Activated CD4-positive, alpha-beta memory T cell treated with anti-CD3 and anti-CD28 coated beads for 36 hours (primary cell): ENCODE data around the gene LCN12. TPM values are rescaled to one million over a fixed set of nuclear protein-coding genes. Genes with fewer than 3 reads are reported as not detected.

Experiments
- CTCF ChIA-PET: fragments of 350-600 bp; sonication (Branson Sonifier 250); formaldehyde crosslinking; loops from one replicate; lab custom pipeline; 2021; ENCODE audit warnings: antibody characterized with exemption, inconsistent platforms; lab: Charles Lee
- POLR2A ChIA-PET: fragments of 350-600 bp; sonication (Branson Sonifier 250); formaldehyde crosslinking; loops from one replicate; lab custom pipeline; 2021; ENCODE audit warnings: antibody characterized with exemption; lab: Charles Lee
- DNase-seq: peaks from one replicate; pipeline ENCODE4 v3.0.0-alpha.2; 2020
- H3K27ac Mint-ChIP-seq: one replicate; pipeline ENCODE4 v1.8.0; 2021; ENCODE audit warnings: mixed read lengths
- H3K27me3 Mint-ChIP-seq: one replicate; pipeline ENCODE4 v1.8.0; 2021; ENCODE audit warnings: mixed read lengths
- H3K36me3 Mint-ChIP-seq: one replicate; pipeline ENCODE4 v1.8.0; 2021; ENCODE audit warnings: mixed read lengths
- H3K4me1 Mint-ChIP-seq: one replicate; pipeline ENCODE4 v1.8.0; 2021; ENCODE audit warnings: low read depth, mixed read lengths
- H3K4me3 Mint-ChIP-seq: one replicate; pipeline ENCODE4 v1.8.0; 2021; ENCODE audit warnings: mild to moderate bottlenecking, mixed read lengths
- H3K9me3 Mint-ChIP-seq: one replicate; pipeline ENCODE4 v1.8.0; 2021; ENCODE audit warnings: mixed read lengths
- intact Hi-C: fragments of 100-400 bp; cut with micrococcal nuclease; formaldehyde crosslinking; loops from one replicate; pipeline ENCODE4 v1.15.1; 2023
- total RNA-seq, 2 experiments: library from RNA; stranded (reverse); gene quantifications; one replicate each; pipeline ENCODE4 v1.2.3, GENCODE V29; 2021

Gene LCN12
- total RNA-seq, 2 experiments from 2014 or later = 1.6 to 2.1 TPM

DNA sequence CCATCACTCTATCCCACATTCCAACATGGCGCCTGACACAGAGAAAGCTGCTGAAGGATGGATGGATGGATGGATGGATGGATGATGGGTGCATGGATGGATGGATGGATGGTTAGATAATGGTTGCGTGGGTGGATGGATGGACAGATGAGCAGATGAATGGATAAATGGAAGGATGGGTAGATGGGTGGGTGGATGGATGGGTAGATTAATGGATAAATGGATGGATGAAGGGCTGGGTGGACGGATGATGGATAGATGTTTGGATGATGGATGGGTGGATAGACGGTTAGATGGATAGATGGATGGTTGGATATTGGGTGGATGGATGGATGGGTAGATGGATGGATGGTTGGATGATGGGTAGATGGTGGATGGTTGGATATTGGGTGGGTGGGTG lies 4.5 kb downstream of the LCN12 start:
- no peaks in the 10 kb centered on the region for H3K27me3 Mint-ChIP-seq
- no peaks in the 10 kb centered on the region for H3K36me3 Mint-ChIP-seq
- no peak overlapping the region for H3K4me3 Mint-ChIP-seq
- H3K9me3 Mint-ChIP-seq = peaks cover 4% of the 10 kb centered on the region
- no peak overlapping the region for H3K27ac Mint-ChIP-seq
- DNase-seq = no peak
- peaks cover 8% of the 10 kb centered on the region for H3K4me1 Mint-ChIP-seq
- intact Hi-C loops = no loop called here
- ChIA-PET POLR2A (no interaction called here), CTCF (no interaction called here)

- Mint-ChIP-seq H3K9me3 (peaks cover 4% of the 10 kb centered on the region), H3K36me3 (no peaks in the 10 kb centered on the region), H3K27me3 (no peaks in the 10 kb centered on the region), H3K4me3 (no peak overlapping the region), H3K4me1 (peaks cover 8% of the 10 kb centered on the region), H3K27ac (no peak overlapping the region)
- POLR2A ChIA-PET = no interaction called here
- intact Hi-C loops = no loop called here
- DNase-seq = no peak
- CTCF ChIA-PET = no interaction called here
Observed at GRCh38 chr9:136957461-136957860, 5.4 kb downstream of the LCN12 start.

- Mint-ChIP-seq H3K27me3 (no peaks in the 10 kb centered on the region), H3K27ac (no peak overlapping the region), H3K9me3 (peaks cover 4% of the 10 kb centered on the region), H3K36me3 (no peaks in the 10 kb centered on the region), H3K4me1 (peaks cover 11% of the 10 kb centered on the region), H3K4me3 (no peak overlapping the region)
- ChIA-PET CTCF (no interaction called here), POLR2A (no interaction called here)
- no peak for DNase-seq
- intact Hi-C loops = no loop called here
Observed at GRCh38 chr9:136957901-136958300, 5.8 kb downstream of the LCN12 start.

DNA sequence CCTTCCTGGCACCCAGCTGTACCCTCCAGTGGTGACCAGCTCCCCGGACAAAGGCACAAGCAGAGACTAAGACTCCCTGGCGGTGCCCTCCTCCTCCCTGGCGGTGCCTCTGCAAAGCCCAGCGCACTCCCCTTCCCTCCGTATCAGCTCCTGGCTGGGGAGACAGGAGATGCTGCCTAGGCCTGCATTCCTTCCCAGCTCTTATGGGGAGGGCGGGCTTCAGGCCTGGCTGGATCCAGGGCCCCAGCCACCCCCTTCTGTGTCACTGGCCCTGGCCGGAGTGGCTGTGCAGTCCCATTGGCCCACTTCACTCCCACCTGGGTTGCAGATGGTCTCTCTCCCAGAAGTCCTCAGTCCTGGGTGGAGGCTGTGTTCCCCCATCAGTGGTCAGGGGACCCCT lies 6.4 kb downstream of the LCN12 start:
- no peak overlapping the region for H3K4me3 Mint-ChIP-seq
- CTCF ChIA-PET = no interaction called here
- H3K9me3 Mint-ChIP-seq = peaks cover 4% of the 10 kb centered on the region
- H3K27ac Mint-ChIP-seq = no peak overlapping the region
- H3K4me1 Mint-ChIP-seq = peaks cover 13% of the 10 kb centered on the region
- H3K27me3 Mint-ChIP-seq = no peaks in the 10 kb centered on the region
- intact Hi-C loops = no loop called here
- POLR2A ChIA-PET = no interaction called here
- DNase-seq = no peak
- H3K36me3 Mint-ChIP-seq = no peaks in the 10 kb centered on the region

DNA sequence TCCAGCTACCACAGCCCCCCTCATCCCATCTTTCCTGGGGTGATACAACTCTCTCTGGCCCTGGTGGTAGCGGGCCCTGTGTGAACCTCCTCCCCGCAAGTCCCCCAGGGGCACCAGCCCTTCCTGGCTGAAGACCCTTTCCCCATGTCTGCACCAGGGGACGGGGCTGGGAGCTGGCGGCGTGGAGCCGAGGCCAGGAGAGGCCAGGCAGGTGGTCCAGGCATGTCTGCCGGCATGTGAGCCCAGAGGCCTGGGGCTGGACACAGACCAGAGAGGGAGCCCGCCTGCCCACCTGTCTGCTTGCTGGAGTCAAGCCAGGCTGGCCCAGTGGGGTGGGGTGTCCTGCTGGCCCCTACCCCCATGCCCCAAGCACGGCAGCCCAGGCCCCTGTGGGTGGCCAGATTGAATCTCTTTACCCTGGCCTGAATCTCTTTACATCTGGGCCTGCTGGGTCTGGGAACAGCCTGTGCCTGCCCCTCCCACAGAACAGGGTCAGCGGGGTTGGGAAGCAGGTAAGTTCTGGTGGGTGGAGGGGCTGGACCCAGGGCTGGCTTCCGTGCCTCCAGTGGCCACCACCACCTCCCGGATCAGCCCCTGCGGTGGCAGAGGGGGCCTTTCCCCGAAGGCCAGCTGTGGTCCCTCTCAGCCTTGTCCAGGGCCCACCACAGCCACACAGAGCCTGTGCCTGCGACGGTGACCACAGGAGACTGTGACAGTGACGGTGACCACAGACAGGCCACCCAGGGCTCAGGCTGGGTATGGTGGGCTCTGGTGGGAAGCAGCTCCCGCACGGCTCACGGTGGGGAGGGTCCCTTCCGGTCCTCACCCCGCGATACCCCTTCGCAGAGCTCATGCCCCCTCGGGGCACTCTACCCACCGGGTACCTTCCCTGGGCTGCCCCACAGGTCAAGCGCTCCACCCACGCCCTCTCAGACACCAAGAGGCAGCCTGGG lies 7.1 kb downstream of the LCN12 start:
- Mint-ChIP-seq H3K27ac (no peak overlapping the region), H3K36me3 (no peaks in the 10 kb centered on the region), H3K4me3 (no peak overlapping the region), H3K27me3 (no peaks in the 10 kb centered on the region), H3K9me3 (peaks cover 4% of the 10 kb centered on the region), H3K4me1 (peaks cover 13% of the 10 kb centered on the region)
- POLR2A ChIA-PET = interaction anchor here (0.8 kb wide), 1 partner anchor 58 kb away, joined by 4 read pairs; no protein-coding TSS in a partner anchor
- DNase-seq = no peak
- intact Hi-C loops = no loop called here
- CTCF ChIA-PET = interaction anchor here (1.3 kb wide), 1 partner anchor 70 kb away, joined by 4 read pairs; no protein-coding TSS in a partner anchor

DNA sequence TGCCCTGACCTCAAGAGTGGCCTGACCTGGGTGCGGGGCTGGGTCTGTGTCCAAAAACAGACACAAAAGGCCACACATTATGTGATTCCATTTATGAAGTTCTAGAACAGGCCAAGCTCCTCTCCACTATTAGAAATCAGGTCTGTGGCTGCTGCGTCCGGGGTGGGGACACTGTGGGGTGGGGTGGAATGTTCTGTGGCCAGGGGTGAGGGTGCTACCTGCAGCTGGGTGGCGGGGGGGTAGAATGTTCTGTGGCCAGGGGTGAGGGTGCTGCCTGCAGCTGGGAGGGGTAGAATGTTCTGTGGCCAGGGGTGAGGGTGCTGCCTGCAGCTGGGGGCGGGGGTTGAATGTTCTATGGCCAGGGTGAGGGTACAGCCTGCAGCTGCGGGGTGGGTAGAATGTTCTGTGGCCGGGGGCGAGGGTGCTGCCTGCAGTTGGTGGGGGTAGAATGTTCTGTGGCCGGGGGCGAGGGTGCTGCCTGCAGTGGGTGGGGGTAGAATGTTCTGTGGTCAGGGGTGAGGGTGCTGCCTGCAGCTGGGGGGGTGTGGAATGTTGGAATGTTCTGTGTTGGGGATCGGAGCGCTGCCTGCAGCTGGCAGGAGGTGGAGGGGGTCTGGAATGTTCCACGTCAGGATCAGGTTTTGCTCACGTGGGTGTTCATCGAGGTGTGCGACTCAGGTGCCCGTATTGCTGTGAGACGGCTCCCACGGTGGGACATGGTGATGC lies 8.3 kb downstream of the LCN12 start:
- CTCF ChIA-PET = interaction anchor here (1.3 kb wide), 2 partner anchors 69 to 75 kb away, joined by 3 to 4 read pairs; no protein-coding TSS in a partner anchor
- Mint-ChIP-seq H3K4me1 (peaks cover 24% of the 10 kb centered on the region), H3K4me3 (no peak overlapping the region), H3K27ac (no peak overlapping the region), H3K36me3 (no peaks in the 10 kb centered on the region), H3K9me3 (peaks cover 4% of the 10 kb centered on the region), H3K27me3 (no peaks in the 10 kb centered on the region)
- DNase-seq = no peak
- POLR2A ChIA-PET = interaction anchor here (0.6 to 0.8 kb wide), 3 partner anchors 11 to 59 kb away, joined by 3 to 4 read pairs (median 3); no protein-coding TSS in a partner anchor
- intact Hi-C loops = no loop called here

- DNase-seq = no peak
- POLR2A ChIA-PET = interaction anchor here (1.2 kb wide), 1 partner anchor 13 kb away, joined by 3 read pairs; no protein-coding TSS in a partner anchor
- Mint-ChIP-seq H3K27ac (no peak overlapping the region), H3K9me3 (peaks cover 4% of the 10 kb centered on the region), H3K4me1 (peaks cover 28% of the 10 kb centered on the region), H3K4me3 (no peak overlapping the region), H3K27me3 (no peaks in the 10 kb centered on the region), H3K36me3 (no peaks in the 10 kb centered on the region)
- CTCF ChIA-PET = interaction anchor here (1.3 kb wide), 1 partner anchor 74 kb away, joined by 3 read pairs; no protein-coding TSS in a partner anchor
- intact Hi-C loops = no loop called here
Observed at GRCh38 chr9:136960938-136961275, 8.8 kb downstream of the LCN12 start.

DNA sequence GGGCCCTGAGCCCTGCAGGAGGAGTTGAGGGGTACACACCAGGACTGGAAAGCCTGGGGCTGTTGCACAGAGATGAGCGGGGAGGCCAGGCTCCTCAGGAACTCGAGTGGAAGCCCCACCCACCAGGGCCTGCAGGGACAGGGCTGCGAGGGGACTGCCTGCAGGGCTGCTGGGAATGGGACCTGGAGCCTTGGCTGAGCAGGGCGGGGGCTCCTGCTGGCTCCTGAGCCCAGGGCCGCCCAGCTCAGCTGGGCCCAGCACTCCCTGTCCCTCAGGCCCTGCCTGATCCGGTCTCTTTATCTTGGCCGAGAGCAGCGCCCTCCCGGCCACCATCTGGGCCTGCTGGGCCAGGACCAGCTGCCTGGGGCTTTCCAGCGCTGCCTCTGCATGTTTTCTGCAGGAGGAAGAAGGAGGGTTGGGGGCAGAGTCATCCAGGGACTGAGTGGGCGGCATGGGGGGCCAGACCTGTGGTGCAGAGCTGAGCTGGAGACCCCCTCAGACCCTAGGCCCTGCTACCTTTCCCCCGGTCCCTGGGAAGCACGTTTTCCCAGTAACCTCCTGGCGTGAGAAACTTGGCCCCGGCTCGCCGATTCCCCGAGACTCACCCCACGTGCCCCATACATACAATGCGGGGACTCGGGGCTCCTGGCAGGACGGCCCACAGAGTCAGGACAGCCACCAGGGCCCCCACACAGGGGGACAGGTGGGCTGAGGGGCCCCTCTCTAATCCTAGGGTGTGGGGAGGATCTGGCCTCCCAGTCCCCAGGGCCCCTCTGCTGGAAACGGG lies 9.4 kb downstream of the LCN12 start:
- CTCF ChIA-PET = interaction anchor here (1.3 kb wide), 1 partner anchor 74 kb away, joined by 3 read pairs; no protein-coding TSS in a partner anchor

GRCh38 chr9:136962163-136962562 lies 10.1 kb downstream of the LCN12 start:
- no peaks in the 10 kb centered on the region for H3K27me3 Mint-ChIP-seq
- peaks cover 31% of the 10 kb centered on the region for H3K4me1 Mint-ChIP-seq
- no peak for DNase-seq
- no peak overlapping the region for H3K27ac Mint-ChIP-seq
- H3K9me3 Mint-ChIP-seq = no peaks in the 10 kb centered on the region
- H3K36me3 Mint-ChIP-seq = no peaks in the 10 kb centered on the region
- H3K4me3 Mint-ChIP-seq = no peak overlapping the region
- POLR2A ChIA-PET = interaction anchor here (1.2 kb wide), 1 partner anchor 12 kb away, joined by 3 read pairs; no protein-coding TSS in a partner anchor
- intact Hi-C loops = no loop called here
- CTCF ChIA-PET = no interaction called here

More for the DNA sequence above, 9.4 kb downstream of the LCN12 start:
- H3K4me1 Mint-ChIP-seq = peaks cover 31% of the 10 kb centered on the region
- H3K27me3 Mint-ChIP-seq = no peaks in the 10 kb centered on the region
- H3K4me3 Mint-ChIP-seq = no peak overlapping the region
- peaks cover 4% of the 10 kb centered on the region for H3K9me3 Mint-ChIP-seq
- POLR2A ChIA-PET = interaction anchor here (1.2 kb wide), 1 partner anchor 13 kb away, joined by 3 read pairs; no protein-coding TSS in a partner anchor
- DNase-seq = no peak
- intact Hi-C loops = no loop called here
- H3K36me3 Mint-ChIP-seq = no peaks in the 10 kb centered on the region
- no peak overlapping the region for H3K27ac Mint-ChIP-seq

- H3K27me3 Mint-ChIP-seq = no peaks in the 10 kb centered on the region
Observed at GRCh38 chr9:136962701-136963248, 10.7 kb downstream of the LCN12 start.

DNA sequence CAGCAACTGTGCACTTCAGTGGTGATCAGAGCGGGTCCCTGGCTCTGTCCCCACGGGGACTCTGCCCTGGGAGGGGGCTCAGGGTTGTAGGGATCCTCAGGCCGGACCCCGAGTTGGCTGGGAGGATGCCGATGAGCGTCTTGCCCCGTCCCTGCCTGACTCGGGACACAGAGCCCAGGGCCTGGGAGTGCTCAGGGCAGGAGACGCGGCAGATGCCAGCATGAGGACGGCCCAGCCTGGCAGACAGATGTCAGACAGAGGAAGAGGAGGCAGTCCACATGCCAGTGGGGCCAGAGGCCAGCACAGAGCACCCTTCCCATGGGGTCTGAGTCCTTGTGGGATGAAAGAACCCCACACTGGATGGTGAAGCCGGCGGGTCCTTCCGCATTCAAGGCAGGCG lies 11.3 kb downstream of the LCN12 start:
- H3K36me3 Mint-ChIP-seq = no peaks in the 10 kb centered on the region
- H3K4me3 Mint-ChIP-seq = no peak overlapping the region
- intact Hi-C loops = no loop called here
- POLR2A ChIA-PET = no interaction called here
- peaks cover 31% of the 10 kb centered on the region for H3K4me1 Mint-ChIP-seq
- H3K9me3 Mint-ChIP-seq = no peaks in the 10 kb centered on the region
- DNase-seq = no peak
- H3K27me3 Mint-ChIP-seq = no peaks in the 10 kb centered on the region
- CTCF ChIA-PET = no interaction called here
- no peak overlapping the region for H3K27ac Mint-ChIP-seq

More at GRCh38 chr9:136962701-136963248, 10.7 kb downstream of the LCN12 start:
- Mint-ChIP-seq H3K4me1 (peaks cover 31% of the 10 kb centered on the region), H3K9me3 (no peaks in the 10 kb centered on the region), H3K4me3 (no peak overlapping the region), H3K36me3 (no peaks in the 10 kb centered on the region), H3K27ac (no peak overlapping the region)
- ChIA-PET CTCF (no interaction called here), POLR2A (no interaction called here)
- intact Hi-C loops = no loop called here
- no peak for DNase-seq
